Sigmoid colon (tissue), 4 donors: ENCODE results near the gene LITAFD.

Source experiments
- CTCF ChIP-seq, 4 experiments: fragments of 450-650 bp in 3 of 4; fragments of 200-600 bp in 1 of 4; IDR thresholded peaks; one replicate each; pipeline ENCODE4 v1.5.1; 2016 to 2019; ENCODE audit warnings: antibody characterized with exemption in 4 of 4, mild to moderate bottlenecking in 3 of 4, moderate library complexity in 2 of 4
- EP300 ChIP-seq, 4 donors: sonication (generic); formaldehyde crosslinking; IDR thresholded peaks; one replicate each; pipeline ENCODE4 v1.6.1; 2017; ENCODE audit warnings: antibody characterized with exemption in 4 of 4
- POLR2A ChIP-seq, 2 donors: fragments of 450-650 bp; IDR thresholded peaks; one replicate each; pipeline ENCODE4 v1.6.1; 2016; ENCODE audit warnings: antibody characterized with exemption in 2 of 2, mild to moderate bottlenecking in 2 of 2, moderate library complexity in 2 of 2

- no peak for TF ChIP-seq POLR2A (IDR thresholded peaks at IDR 0.05)
- no peak for TF ChIP-seq CTCF (IDR thresholded peaks at IDR 0.05)
- no peak for TF ChIP-seq EP300 (IDR thresholded peaks at IDR 0.05)
Measured at GRCh38 chr16:8853150-8853549, 29.0 kb upstream of the LITAFD start.
